Thyroid gland (tissue), 4 donors: ENCODE results near the gene DOCK10.

Experiments used
- POLR2A ChIP-seq, 2 donors: fragments of 450-650 bp; IDR thresholded peaks; one replicate each; pipeline ENCODE4 v1.6.1; 2017; ENCODE audit warnings: antibody characterized with exemption in 2 of 2, mild to moderate bottlenecking in 2 of 2, moderate library complexity in 1 of 2
- TF ChIP-seq, protein P1 (sequence below), 6 experiments: fragments of 200-600 bp in 3 of 6; fragments of 450-650 bp in 3 of 6; sonication (generic) in 3 of 6; IDR thresholded peaks; one replicate each; pipeline ENCODE4 v1.5.1; 2016 to 2019; ENCODE audit warnings: antibody characterized with exemption in 6 of 6, mild to moderate bottlenecking in 2 of 6, inconsistent platforms in 1 of 6, moderate library complexity in 1 of 6

DNA sequence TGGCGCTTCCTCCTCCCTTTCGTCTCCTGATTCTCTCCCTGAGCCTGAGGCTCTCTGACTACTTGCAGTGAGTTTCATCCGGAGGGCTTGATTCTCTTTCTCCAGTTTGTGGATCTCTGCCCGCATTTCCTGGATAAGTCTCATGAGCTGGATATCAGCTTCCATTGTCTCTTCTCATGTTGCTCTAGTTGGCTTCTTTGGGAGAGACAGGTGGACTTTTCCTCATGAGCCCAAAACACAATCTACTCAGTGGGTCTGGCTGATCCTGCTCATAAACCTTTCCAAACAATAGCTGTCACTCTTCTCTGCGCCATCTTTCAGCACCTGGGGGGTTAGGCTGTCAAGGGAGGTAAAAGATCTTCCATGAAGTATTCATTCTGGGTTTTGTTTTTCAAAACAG lies 326.1 kb downstream of the DOCK10 start, which contains the start of gene CCDC195:
- TF ChIP-seq, protein P1, sequence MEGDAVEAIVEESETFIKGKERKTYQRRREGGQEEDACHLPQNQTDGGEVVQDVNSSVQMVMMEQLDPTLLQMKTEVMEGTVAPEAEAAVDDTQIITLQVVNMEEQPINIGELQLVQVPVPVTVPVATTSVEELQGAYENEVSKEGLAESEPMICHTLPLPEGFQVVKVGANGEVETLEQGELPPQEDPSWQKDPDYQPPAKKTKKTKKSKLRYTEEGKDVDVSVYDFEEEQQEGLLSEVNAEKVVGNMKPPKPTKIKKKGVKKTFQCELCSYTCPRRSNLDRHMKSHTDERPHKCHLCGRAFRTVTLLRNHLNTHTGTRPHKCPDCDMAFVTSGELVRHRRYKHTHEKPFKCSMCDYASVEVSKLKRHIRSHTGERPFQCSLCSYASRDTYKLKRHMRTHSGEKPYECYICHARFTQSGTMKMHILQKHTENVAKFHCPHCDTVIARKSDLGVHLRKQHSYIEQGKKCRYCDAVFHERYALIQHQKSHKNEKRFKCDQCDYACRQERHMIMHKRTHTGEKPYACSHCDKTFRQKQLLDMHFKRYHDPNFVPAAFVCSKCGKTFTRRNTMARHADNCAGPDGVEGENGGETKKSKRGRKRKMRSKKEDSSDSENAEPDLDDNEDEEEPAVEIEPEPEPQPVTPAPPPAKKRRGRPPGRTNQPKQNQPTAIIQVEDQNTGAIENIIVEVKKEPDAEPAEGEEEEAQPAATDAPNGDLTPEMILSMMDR (IDR thresholded peaks at IDR 0.05) = no peak
- TF ChIP-seq POLR2A (IDR thresholded peaks at IDR 0.05) = no peak
